ENCODE results near the gene TRIO.

Gene TRIO

GRCh38 chr5:14426521-14426920 lies 283.4 kb downstream of the TRIO start:
- H3K36me3 ChIP-seq (ENCODE audit: control insufficient read depth, insufficient read depth, low read length): peaks cover 30% of the 10 kb centered on the region
- H3K4me3 ChIP-seq (replicated peaks; ENCODE audit: low read depth, low read length): no peak overlapping the region
- H3K27me3 ChIP-seq (replicated peaks; ENCODE audit: control insufficient read depth, insufficient read depth, low read length): no peaks in the 10 kb centered on the region
- TF ChIP-seq CTCF (IDR thresholded peaks at IDR 0.05; ENCODE audit: insufficient read depth, low read length, poor library complexity, severe bottlenecking): no peak
- no peak for DNase-seq (ENCODE audit: extremely low read depth, insufficient read length)

- DNase-seq (ENCODE audit: extremely low read depth, insufficient read length): no peak
These were observed 285.4 kb downstream of the TRIO start for GRCh38 chr5:14428302-14429081.

GRCh38 chr5:14429101-14430050 lies 286.2 kb downstream of the TRIO start:
- Histone ChIP-seq H3K4me3 (replicated peaks; ENCODE audit: low read depth, low read length) (no peak overlapping the region), H3K36me3 (ENCODE audit: control insufficient read depth, insufficient read depth, low read length) (peaks cover 17% of the 10 kb centered on the region), H3K27me3 (replicated peaks; ENCODE audit: control insufficient read depth, insufficient read depth, low read length) (no peaks in the 10 kb centered on the region)
- no peak for DNase-seq (ENCODE audit: extremely low read depth, insufficient read length)
- TF ChIP-seq CTCF (IDR thresholded peaks at IDR 0.05; ENCODE audit: insufficient read depth, low read length, poor library complexity, severe bottlenecking): no peak

More at GRCh38 chr5:14428302-14429081, 285.4 kb downstream of the TRIO start:
- H3K27me3 ChIP-seq (replicated peaks; ENCODE audit: control insufficient read depth, insufficient read depth, low read length): no peaks in the 10 kb centered on the region
- H3K4me3 ChIP-seq (replicated peaks; ENCODE audit: low read depth, low read length): no peak overlapping the region
- TF ChIP-seq CTCF (IDR thresholded peaks at IDR 0.05; ENCODE audit: insufficient read depth, low read length, poor library complexity, severe bottlenecking): no peak
- H3K36me3 ChIP-seq (ENCODE audit: control insufficient read depth, insufficient read depth, low read length): peaks cover 19% of the 10 kb centered on the region

- no peaks in the 10 kb centered on the region for H3K27me3 ChIP-seq (replicated peaks; ENCODE audit: control insufficient read depth, insufficient read depth, low read length)
- H3K4me3 ChIP-seq (replicated peaks; ENCODE audit: low read depth, low read length): no peak overlapping the region
- DNase-seq (ENCODE audit: extremely low read depth, insufficient read length): no peak
- TF ChIP-seq CTCF (IDR thresholded peaks at IDR 0.05; ENCODE audit: insufficient read depth, low read length, poor library complexity, severe bottlenecking): no peak
- H3K36me3 ChIP-seq (ENCODE audit: control insufficient read depth, insufficient read depth, low read length): peaks cover 13% of the 10 kb centered on the region
These were observed 288.4 kb downstream of the TRIO start for GRCh38 chr5:14431534-14431933.

- H3K27me3 ChIP-seq (replicated peaks; ENCODE audit: control insufficient read depth, insufficient read depth, low read length): no peaks in the 10 kb centered on the region
- TF ChIP-seq CTCF (IDR thresholded peaks at IDR 0.05; ENCODE audit: insufficient read depth, low read length, poor library complexity, severe bottlenecking): no peak
- no peak for DNase-seq (ENCODE audit: extremely low read depth, insufficient read length)
- H3K4me3 ChIP-seq (replicated peaks; ENCODE audit: low read depth, low read length): no peak overlapping the region
- H3K36me3 ChIP-seq (ENCODE audit: control insufficient read depth, insufficient read depth, low read length): peaks cover 8% of the 10 kb centered on the region
These were observed 289.9 kb downstream of the TRIO start for GRCh38 chr5:14432931-14433589.
